Hepatocyte (in vitro differentiated cells): Measurements from ENCODE around the gene PFDN4. TPM values are rescaled to one million over a fixed set of nuclear protein-coding genes. Genes with fewer than 3 reads are reported as not detected.
A peak's percentile ranks its signal among the peaks of the same experiment; 100 is the strongest.

ENCODE experiments used
- DNase-seq: peaks from one replicate; pipeline ENCODE4 v3.0.0-alpha.2; 2016; ENCODE audit warnings: low spot score
- H2AFZ ChIP-seq: fragments of 200-600 bp; sonication (generic); 2 replicates; pipeline ENCODE4 v1.6.0; 2016; ENCODE audit warnings: antibody characterized with exemption, mild to moderate bottlenecking
- H3K27ac ChIP-seq: fragments of 200-600 bp; sonication (generic); 2 replicates; pipeline ENCODE4 v1.5.1; 2016; ENCODE audit warnings: mild to moderate bottlenecking
- H3K27me3 ChIP-seq: fragments of 200-600 bp; sonication (generic); 2 replicates; pipeline ENCODE4 v1.6.1; 2016
- H3K36me3 ChIP-seq: fragments of 200-600 bp; sonication (generic); replicated peaks from 2 replicates; pipeline ENCODE4 v1.5.1; 2016; ENCODE audit warnings: low read depth; ENCODE audit not compliant: insufficient read depth
- H3K4me1 ChIP-seq: fragments of 200-600 bp; sonication (generic); 2 replicates; pipeline ENCODE4 v1.5.1; 2016; ENCODE audit warnings: mild to moderate bottlenecking, moderate library complexity; ENCODE audit not compliant: insufficient read depth
- H3K4me2 ChIP-seq: fragments of 200-600 bp; sonication (generic); 2 replicates; pipeline ENCODE4 v1.6.0; 2016
- H3K4me3 ChIP-seq: fragments of 200-600 bp; sonication (generic); 2 replicates; pipeline ENCODE4 v1.5.1; 2016; ENCODE audit warnings: mild to moderate bottlenecking
- H3K79me2 ChIP-seq: fragments of 200-600 bp; sonication (generic); 2 replicates; pipeline ENCODE4 v1.6.0; 2017; ENCODE audit warnings: mild to moderate bottlenecking
- H3K9me2 ChIP-seq: fragments of 200-600 bp; sonication (generic); replicated peaks from 2 replicates; pipeline ENCODE4 v1.6.0; 2017; ENCODE audit warnings: mild to moderate bottlenecking; ENCODE audit not compliant: insufficient read depth
- H3K9me3 ChIP-seq: fragments of 200-600 bp; sonication (generic); 2 replicates; pipeline ENCODE4 v1.5.1; 2016; ENCODE audit warnings: low read depth, mild to moderate bottlenecking
- H4K20me1 ChIP-seq: fragments of 200-600 bp; sonication (generic); 2 replicates; pipeline ENCODE4 v1.6.0; 2016; ENCODE audit warnings: mild to moderate bottlenecking; ENCODE audit not compliant: insufficient read depth, poor library complexity, severe bottlenecking
- CTCF ChIP-seq: fragments of 200-600 bp; sonication (generic); IDR thresholded peaks from 2 replicates; pipeline ENCODE4 v1.5.1; 2016; ENCODE audit warnings: antibody characterized with exemption, mild to moderate bottlenecking; ENCODE audit not compliant: poor library complexity
- EZH2phosphoT487 ChIP-seq: fragments of 200-600 bp; sonication (generic); IDR thresholded peaks from one replicate; pipeline ENCODE4 v1.6.1; 2018; ENCODE audit warnings: antibody characterized with exemption, mild to moderate bottlenecking, low read depth, moderate library complexity; ENCODE audit not compliant: unreplicated experiment, severe bottlenecking
- WGBS: methylation state at CpG from one replicate; pipeline ENCODE4 v1.1.6; 2016; ENCODE audit warnings: low lambda C conversion rate; ENCODE audit errors: missing lambda C conversion rate; 5-methylcytosine and 5-hydroxymethylcytosine counted together
- polyA plus RNA-seq: library from polyadenylated mRNA; unstranded; fragments of >200 nt; fragmentation: Nextera tagmentation; extraction: Ambion mirVana; gene quantifications from 2 replicates; pipeline ENCODE4 v1.2.1, GENCODE V29; 2016
- total RNA-seq: library from RNA; depleted of rRNA; stranded (reverse); fragments of >200 nt; gene quantifications from 2 replicates; pipeline ENCODE4 v1.2.3, GENCODE V29; 2014

PFDN4 gene
- total and polyA plus RNA-seq, 2 experiments from 2014 or later = 40.0 to 121 TPM

- Histone ChIP-seq H3K79me2 (peaks cover 41% of the 10 kb centered on the region), H3K9me2 (no peaks in the 10 kb centered on the region), H4K20me1 (no peaks in the 10 kb centered on the region), H3K4me2 (peak overlapping the region; percentile 86), H3K4me1 (peaks cover 4% of the 10 kb centered on the region), H2AFZ (no peak overlapping the region), H3K9me3 (no peaks in the 10 kb centered on the region), H3K4me3 (no peak overlapping the region), H3K27ac (no peak overlapping the region), H3K27me3 (no peaks in the 10 kb centered on the region), H3K36me3 (no peaks in the 10 kb centered on the region)
- DNase-seq = no peak
- 74% methylated on average over 7 of the region's 7 CpGs for WGBS
- no peak for TF ChIP-seq EZH2phosphoT487
- TF ChIP-seq CTCF = no peak
Measured at GRCh38 chr20:54207053-54207742, 689 bp upstream of the PFDN4 start.

GRCh38 chr20:54208548-54209176 is 775 bp downstream of the PFDN4 start:
- DNase-seq = peak; percentile 54
- Histone ChIP-seq H3K4me1 (peaks cover 4% of the 10 kb centered on the region), H3K9me3 (no peaks in the 10 kb centered on the region), H3K9me2 (no peaks in the 10 kb centered on the region), H3K4me3 (peak overlapping the region; percentile 98), H2AFZ (peak overlapping the region; percentile 62), H3K36me3 (no peaks in the 10 kb centered on the region), H3K79me2 (peaks cover 56% of the 10 kb centered on the region), H4K20me1 (no peaks in the 10 kb centered on the region), H3K4me2 (peak overlapping the region; percentile 86), H3K27ac (peak overlapping the region; percentile 98), H3K27me3 (no peaks in the 10 kb centered on the region)
- TF ChIP-seq CTCF = no peak
- WGBS = 0% methylated on average over 15 of the region's 15 CpGs

GRCh38 chr20:54209216-54209813 is 1.4 kb downstream of the PFDN4 start:
- DNase-seq = no peak
- TF ChIP-seq EZH2phosphoT487 = no peak
- peak; percentile 12 for TF ChIP-seq CTCF
- Histone ChIP-seq H2AFZ (no peak overlapping the region), H4K20me1 (no peaks in the 10 kb centered on the region), H3K27me3 (no peaks in the 10 kb centered on the region), H3K9me3 (no peaks in the 10 kb centered on the region), H3K27ac (peak overlapping the region; percentile 98), H3K4me2 (peak overlapping the region; percentile 86), H3K4me3 (peak overlapping the region; percentile 98), H3K9me2 (no peaks in the 10 kb centered on the region), H3K4me1 (peaks cover 4% of the 10 kb centered on the region), H3K36me3 (no peaks in the 10 kb centered on the region), H3K79me2 (peaks cover 62% of the 10 kb centered on the region)
- 60% methylated on average over 5 of the region's 5 CpGs for WGBS
